NCI-H2196 treated with DMSO at 0.1 percent for 48 hours (cell line): Measurements from ENCODE around the gene SSUH2.
"Not testable (repeated sequence)": the region's sequence is repeated elsewhere in the genome, so short reads cannot be mapped to it uniquely, and the experiment has no call there.

Experiments
- DNase-seq: peaks from one replicate; lab custom pipeline; 2025; ENCODE audit not compliant: unreplicated experiment; lab: John Stamatoyannopoulos, UW

SSUH2 gene, protein sequence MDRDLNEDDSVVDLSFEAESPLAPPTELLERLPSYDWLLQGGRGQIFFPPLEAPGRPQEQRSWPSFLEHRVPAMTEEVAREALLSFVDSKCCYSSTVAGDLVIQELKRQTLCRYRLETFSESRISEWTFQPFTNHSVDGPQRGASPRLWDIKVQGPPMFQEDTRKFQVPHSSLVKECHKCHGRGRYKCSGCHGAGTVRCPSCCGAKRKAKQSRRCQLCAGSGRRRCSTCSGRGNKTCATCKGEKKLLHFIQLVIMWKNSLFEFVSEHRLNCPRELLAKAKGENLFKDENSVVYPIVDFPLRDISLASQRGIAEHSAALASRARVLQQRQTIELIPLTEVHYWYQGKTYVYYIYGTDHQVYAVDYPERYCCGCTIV

GRCh38 chr3:8644748-8645390, at the start of gene SSUH2:
Gene SSUH2, minus strand, starts transcription at chr3:8644798. Its CDS starts 40 bp downstream, at chr3:8644758.
- DNase-seq: no peak

DNA sequence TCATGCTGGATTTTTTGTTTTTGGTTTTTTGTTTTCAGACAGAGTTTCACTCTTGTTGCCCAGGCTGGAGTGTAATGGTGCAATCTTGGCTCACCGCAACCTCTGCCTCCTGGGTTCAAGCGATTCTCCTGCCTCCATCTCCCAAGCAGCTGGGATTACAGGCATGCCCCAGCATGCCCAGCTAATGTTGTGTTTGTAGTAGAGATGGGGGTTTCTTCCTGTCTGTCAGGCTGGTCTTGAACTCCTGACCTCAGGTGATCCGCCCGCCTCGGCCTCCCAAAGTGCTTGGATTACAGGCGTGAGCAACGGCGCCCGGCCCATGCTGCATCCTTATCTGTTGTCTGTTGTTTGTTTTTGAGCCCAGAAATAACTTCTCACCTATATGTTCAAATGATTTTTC, 46.7 kb upstream of the SSUH2 start:
- DNase-seq: not testable (repeated sequence)

DNA sequence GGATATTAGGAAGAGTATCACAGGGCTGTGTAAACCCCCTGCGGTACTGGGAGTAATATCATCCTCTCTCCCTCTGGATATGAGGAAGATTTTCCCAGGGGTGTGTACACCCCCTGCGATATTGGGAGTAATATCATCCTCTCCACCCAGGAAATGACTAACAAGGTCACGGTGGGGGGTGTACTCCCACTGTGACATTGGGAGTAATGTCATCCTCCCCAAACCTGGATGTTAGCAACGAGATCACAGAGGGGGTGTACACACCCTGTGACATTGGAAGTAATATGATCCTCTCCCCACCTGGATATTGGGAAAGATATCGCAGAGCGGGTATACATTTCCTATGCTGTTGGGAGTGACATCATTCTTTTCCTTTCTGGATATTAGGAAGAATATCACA, 40.4 kb upstream of the SSUH2 start:
- not testable (repeated sequence) for DNase-seq

DNA sequence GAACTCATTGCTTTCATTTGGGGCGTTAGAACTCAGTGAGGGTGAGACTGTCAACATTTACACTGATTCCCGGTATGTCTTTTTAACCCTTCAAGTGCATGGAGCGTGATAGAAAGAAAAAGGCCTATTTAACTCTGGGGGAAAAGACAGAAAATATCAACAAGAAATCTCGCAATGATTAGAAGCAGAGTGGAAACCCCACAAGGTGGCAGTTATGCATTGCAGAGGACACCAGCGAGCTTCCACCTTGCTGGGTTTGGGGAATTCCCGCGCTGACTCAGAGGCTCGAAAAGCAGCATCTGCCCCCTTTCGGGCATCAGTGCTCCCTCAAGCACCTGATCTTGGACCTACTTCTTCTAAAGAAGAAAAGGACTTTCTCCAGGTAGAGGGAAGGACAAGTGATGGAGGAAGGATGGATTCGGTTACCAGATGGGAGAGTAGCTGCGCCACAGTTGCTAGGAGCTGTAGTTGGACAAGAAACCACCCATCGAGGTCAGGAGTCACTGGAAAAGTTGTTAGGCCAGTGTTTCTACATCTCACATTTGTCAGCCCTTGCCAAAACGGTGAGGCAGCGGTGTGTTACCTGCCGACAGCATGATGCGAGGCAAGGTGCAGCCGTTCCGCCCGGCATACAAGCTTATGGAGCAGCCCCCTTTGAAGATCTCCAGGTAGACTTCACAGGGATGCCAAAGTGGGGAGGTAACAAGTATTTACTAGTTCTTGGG, 38.4 kb upstream of the SSUH2 start:
- not testable (repeated sequence) for DNase-seq

DNA sequence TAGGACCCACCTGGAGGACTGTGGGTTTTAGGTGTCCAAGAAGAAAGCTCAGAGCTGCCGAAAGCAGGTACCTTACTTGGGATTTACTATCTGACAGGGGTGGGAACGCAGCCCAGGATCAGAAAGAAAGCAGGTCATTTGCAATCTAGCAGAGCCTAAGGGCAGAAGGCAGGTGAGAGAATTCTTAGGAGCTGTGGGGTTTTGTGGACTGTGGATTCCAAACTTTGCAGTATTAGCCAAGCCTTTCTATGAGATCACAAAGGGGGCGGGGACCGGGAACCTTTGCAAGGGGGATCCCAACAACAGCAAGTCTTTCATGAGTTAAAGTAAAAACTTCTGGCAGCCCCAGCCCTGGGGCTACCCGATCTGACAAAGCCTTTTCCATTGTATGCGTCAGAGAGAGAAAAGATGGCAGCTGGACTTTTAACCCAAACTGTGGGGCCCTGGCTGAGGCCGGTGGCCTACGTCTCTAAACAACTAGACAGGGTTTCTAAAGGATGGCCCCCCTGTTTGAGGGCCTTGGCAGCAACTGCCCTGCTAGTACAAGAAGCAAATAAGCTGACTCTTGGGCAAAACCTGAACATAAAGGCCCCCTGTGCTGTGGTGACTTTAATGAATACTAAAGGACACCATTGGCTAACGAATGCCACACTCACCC, 37.4 kb upstream of the SSUH2 start:
- DNase-seq: not testable (repeated sequence)

DNA sequence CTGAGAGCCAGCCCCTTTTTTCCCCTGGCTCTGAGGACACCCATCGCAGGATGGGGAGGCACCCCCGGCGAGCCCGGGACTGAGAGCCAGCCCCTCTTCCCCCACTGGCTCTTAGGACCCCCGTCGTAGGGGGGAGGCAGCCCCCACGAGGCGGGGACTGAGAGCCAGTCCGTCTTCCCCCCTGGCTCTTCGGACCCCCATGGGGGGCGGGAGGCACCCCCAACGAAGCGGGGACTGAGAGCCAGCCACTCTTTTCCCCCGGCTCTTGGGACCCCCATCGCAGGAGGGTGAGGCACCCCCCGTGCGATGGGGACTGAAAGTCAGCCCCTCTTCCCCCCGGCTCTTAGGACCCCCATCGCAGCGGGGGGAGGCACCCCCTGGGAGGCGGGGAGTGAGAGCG, 36.8 kb upstream of the SSUH2 start:
- no peak for DNase-seq

DNA sequence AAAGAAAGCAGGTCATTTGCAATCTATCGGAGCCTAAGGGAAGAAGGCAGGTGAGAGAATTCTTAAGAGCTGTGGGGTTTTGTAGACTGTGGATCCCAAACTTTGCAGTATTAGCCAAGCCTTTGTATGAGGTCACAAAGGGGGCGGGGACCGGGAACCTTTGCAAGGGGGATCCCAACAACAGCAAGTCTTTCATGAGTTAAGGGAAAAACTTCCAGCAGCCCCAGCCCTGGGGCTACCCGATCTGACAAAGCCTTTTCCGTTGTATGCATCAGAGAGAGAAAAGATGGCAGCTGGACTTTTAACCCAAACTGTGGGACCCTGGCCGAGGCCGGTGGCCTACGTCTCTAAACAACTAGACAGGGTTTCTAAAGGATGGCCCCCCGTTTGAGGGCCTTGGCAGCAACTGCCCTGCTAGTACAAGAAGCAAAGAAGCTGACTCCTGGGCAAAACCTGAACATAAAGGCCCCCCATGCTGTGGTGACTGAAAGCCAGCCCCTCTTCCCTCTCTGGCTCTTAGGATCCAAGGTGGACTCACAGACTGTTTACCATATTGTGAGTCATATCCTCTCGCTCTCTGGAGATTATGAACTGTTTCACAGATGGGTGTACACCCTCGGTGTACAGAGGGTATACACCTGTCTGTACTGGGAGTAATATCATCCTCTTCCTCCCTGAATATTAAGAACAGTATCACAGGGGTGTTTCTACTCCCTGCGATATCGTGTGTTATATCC, 35.4 kb upstream of the SSUH2 start:
- DNase-seq: not testable (repeated sequence)

- no peak for DNase-seq
Measured at GRCh38 chr3:8678751-8679150, 34.2 kb upstream of the SSUH2 start.

DNA sequence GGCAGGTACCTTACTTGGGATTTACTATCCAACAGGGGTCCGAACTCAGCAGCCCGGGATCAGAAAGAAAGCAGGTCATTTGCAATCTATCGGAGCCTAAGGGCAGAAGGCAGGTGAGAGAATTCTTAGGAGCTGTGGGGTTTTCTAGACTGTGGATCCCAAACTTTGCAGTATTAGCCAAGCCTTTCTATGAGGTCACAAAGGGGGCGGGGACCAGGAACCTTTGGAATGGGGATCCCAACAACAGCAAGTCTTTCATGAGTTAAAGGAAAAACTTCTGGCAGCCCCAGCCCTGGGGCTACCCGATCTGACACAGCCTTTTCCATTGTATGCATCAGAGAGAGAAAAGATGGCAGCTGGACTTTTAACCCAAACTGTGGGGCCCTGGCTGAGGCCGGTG, 32.7 kb upstream of the SSUH2 start:
- DNase-seq: not testable (repeated sequence)

DNA sequence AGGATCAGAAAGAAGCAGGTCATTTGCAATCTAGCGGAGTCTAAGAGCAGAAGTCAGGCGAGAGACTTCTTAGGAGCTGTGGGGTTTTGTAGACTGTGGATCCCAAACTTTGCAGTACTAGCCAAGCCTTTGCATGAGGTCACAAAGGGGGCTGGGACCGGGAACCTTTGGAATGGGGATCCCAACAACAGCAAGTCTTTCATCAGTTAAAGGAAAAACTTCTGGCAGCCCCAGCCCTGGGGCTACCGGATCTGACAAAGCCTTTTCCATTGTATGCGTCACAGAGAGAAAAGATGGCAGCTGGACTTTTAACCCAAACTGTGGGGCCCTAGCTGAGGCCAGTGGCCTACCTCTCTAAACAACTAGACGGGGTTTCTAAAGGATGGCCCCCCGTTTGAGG, 31.0 kb upstream of the SSUH2 start:
- DNase-seq: not testable (repeated sequence)

DNA sequence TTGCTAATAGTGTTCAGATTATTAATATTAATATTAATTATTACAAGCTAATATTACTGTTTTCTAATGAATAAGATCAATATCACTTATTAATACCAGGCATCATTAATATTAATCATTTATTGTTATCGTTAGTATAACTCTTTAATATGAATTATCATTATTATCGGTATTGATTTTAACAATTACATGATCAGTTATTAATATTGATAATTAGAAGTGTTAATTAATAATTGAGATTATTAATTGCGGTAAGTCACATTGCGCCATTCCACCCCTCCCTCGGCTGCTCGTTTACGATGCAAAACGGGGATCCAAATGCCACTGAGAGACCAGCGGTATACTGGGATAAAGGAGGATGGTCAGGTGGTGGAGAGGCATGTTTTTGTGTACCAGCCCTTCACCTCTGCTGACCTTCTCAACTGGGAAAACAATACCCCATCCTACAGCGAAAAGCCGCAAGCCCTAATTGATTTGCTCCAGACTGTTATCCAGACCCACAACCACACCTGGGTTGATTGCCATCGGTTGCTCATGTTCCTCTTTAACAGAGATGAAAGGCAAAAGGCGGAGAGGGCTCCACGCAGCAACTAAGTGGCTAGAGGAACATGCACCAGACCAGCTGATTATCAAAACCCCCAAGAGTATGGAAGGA, 28.6 kb upstream of the SSUH2 start:
- DNase-seq: no peak

DNA sequence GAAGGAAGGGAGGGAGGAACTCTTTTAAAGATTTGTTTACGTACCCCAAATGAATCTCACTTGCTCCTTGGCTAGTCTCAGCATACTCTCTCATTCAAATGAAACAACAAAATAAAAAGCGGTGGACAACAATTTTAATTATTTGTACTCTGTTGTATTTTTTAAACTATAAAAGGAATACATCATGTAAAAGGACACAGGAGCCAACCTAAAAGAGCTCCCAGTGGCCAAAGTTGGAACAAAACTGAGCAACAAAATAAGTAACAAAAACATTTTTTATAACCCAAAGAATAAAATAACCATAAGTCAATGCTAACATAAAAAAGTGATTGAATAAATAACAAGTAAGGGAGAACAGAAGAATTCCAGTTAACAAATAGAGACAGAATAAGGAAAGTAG, 24.4 kb upstream of the SSUH2 start:
- no peak for DNase-seq

GRCh38 chr3:8668216-8668615, 23.6 kb upstream of the SSUH2 start:
- DNase-seq: no peak

- DNase-seq: no peak
Measured at GRCh38 chr3:8667463-8668091, 23.0 kb upstream of the SSUH2 start.

DNA sequence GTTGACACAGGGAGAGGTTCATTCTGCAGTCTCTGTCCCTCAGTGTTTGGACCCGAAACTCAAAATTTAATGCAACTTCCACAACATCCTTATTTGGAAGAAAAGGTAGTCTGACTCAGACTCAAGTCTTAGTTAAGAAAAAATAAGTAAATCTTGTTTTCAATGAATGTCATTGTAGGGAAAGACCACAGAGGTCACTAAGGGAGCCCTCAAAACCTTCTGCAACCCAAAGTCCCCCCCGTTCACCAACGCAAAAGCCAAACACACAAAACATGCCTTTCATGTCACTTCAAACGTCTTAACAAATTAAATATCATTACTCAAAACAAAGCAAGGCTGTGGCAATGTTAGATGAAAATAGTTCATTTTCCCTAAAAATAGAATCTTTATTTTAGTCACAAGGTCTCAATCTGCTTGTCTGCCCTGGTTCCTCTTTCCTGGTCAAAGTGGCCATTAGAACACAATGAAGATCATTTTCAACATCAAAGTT, 20.9 kb upstream of the SSUH2 start:
- DNase-seq: no peak

- no peak for DNase-seq
Measured at GRCh38 chr3:8663177-8664061, 18.8 kb upstream of the SSUH2 start.

DNA sequence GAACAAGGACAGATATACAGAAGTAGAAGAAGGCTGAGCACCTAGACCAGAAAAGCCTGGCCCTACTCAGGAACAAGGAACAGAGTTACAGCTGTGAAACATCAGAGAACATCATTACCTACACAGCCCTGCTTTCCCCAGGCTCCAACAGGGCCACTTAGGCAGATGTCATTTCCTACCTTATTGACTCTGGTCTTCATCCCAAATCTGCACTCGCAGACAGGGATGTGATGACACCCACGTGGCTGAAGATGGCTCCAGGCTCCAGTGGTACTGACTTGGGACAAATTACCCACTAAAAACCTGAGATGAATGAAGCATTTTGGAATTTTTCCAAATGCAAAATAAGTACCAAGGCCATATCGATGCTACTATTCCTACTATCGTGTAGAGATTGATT, 18.0 kb upstream of the SSUH2 start:
- DNase-seq: no peak
